SK-N-SH (cell line): ENCODE measurements around the gene AAMP. TPM values are rescaled to one million over a fixed set of nuclear protein-coding genes. Genes with fewer than 3 reads are reported as not detected.

Experiments
- CTCF ChIA-PET: fragments of 300-600, 350-600 bp; formaldehyde crosslinking; extraction: SDS; loops from one replicate; lab custom pipeline; 2021; lab: Yijun Ruan, JAX
- POLR2A ChIA-PET: fragments of 350-600 bp; sonication (Branson Sonifier 250); formaldehyde crosslinking; extraction: SDS; loops from one replicate; lab custom pipeline; 2020; ENCODE audit warnings: antibody characterized with exemption, inconsistent platforms; lab: Yijun Ruan, JAX
- DNase-seq: peaks from one replicate; pipeline ENCODE4 v3.0.0; 2012
- H2AFZ ChIP-seq: fragments of 200-600 bp; sonication (generic); 2 replicates; pipeline ENCODE4 v1.8.1; 2016; ENCODE audit warnings: antibody characterized with exemption, mild to moderate bottlenecking, low read depth
- H3F3A ChIP-seq: fragments of 200-600 bp; sonication (generic); replicated peaks from 2 replicates; pipeline ENCODE3; 2016; ENCODE audit warnings: antibody characterized with exemption, mild to moderate bottlenecking; ENCODE audit not compliant: insufficient read depth
- H3K27ac ChIP-seq, 2 experiments: fragments of 200-500 bp in 1 of 2; fragments of 200-600 bp in 1 of 2; sonication (Bioruptor generic) in 1 of 2; sonication (generic), shearing (Covaris generic) in 1 of 2; 2 replicates each; pipeline versions ENCODE4 v1.5.1 to v1.6.1; 2014 to 2016; ENCODE audit warnings: low read depth in 2 of 2, inconsistent platforms in 1 of 2, low read length in 1 of 2, mild to moderate bottlenecking in 1 of 2, mixed read lengths in 1 of 2
- H3K27me3 ChIP-seq: fragments of 200-600 bp; sonication (generic), shearing (Covaris generic); 2 replicates; pipeline ENCODE4 v1.6.1; 2016; ENCODE audit warnings: mixed run types; ENCODE audit not compliant: insufficient read depth
- H3K36me3 ChIP-seq, 2 experiments: fragments of 200-500 bp in 1 of 2; fragments of 200-600 bp in 1 of 2; sonication (Bioruptor generic) in 1 of 2; sonication (generic) in 1 of 2; replicated peaks in 1 of 2; 2 replicates each; pipeline versions ENCODE3 to v1.5.1; 2014 to 2016; ENCODE audit warnings: low read length in 1 of 2, mild to moderate bottlenecking in 1 of 2; ENCODE audit not compliant: insufficient read depth in 2 of 2, control insufficient read depth in 1 of 2
- H3K4me1 ChIP-seq, 2 experiments: fragments of 200-500 bp in 1 of 2; fragments of 200-600 bp in 1 of 2; sonication (Bioruptor generic) in 1 of 2; sonication (generic), shearing (Covaris generic) in 1 of 2; 2 replicates each; pipeline versions ENCODE4 v1.5.1 to v1.6.1; 2014 to 2016; ENCODE audit warnings: low read depth in 1 of 2, low read length in 1 of 2, mixed run types in 1 of 2; ENCODE audit not compliant: insufficient read depth in 2 of 2, control insufficient read depth in 1 of 2
- H3K4me2 ChIP-seq: fragments of 200-600 bp; sonication (generic), shearing (Covaris generic); 2 replicates; pipeline ENCODE4 v1.6.1; 2017; ENCODE audit warnings: mixed run types
- H3K4me3 ChIP-seq, 2 experiments: fragments of 200-500 bp in 1 of 2; fragments of 200-600 bp in 1 of 2; sonication (Bioruptor generic) in 1 of 2; sonication (generic), shearing (Covaris generic) in 1 of 2; 2 replicates each; pipeline versions ENCODE4 v1.5.1 to v1.8.1; 2014 to 2016; ENCODE audit warnings: low read depth in 2 of 2, inconsistent platforms in 1 of 2, low read length in 1 of 2, mild to moderate bottlenecking in 1 of 2, mixed read lengths in 1 of 2, moderate library complexity in 1 of 2
- H3K79me2 ChIP-seq: fragments of 200-600 bp; sonication (generic); 2 replicates; pipeline ENCODE4 v1.8.1; 2017; ENCODE audit warnings: mild to moderate bottlenecking; ENCODE audit not compliant: insufficient read depth
- H3K9ac ChIP-seq: fragments of 200-600 bp; sonication (generic); 2 replicates; pipeline ENCODE4 v1.6.1; 2017; ENCODE audit warnings: mixed run types
- H3K9me2 ChIP-seq: fragments of 200-600 bp; sonication (generic); 2 replicates; pipeline ENCODE4 v1.6.1; 2017; ENCODE audit warnings: mixed run types
- H3K9me3 ChIP-seq: fragments of 200-600 bp; sonication (generic); 2 replicates; pipeline ENCODE4 v1.6.1; 2017; ENCODE audit warnings: mixed run types, mild to moderate bottlenecking, moderate library complexity
- H4K20me1 ChIP-seq: fragments of 200-600 bp; sonication (generic); 2 replicates; pipeline ENCODE4 v1.6.1; 2017; ENCODE audit warnings: mild to moderate bottlenecking, mixed run types; ENCODE audit not compliant: insufficient read depth
- ELF1 ChIP-seq: IDR thresholded peaks from 2 replicates; pipeline ENCODE4 v1.4.0; 2012
- EP300 ChIP-seq, 2 experiments: IDR thresholded peaks; 2 replicates each; pipeline versions ENCODE4 v1.4.0 to v1.6.1; 2012; ENCODE audit warnings: borderline replicate concordance in 1 of 2, low read depth in 1 of 2, low read length in 1 of 2
- FOSL2 ChIP-seq: IDR thresholded peaks from 2 replicates; pipeline ENCODE4 v1.4.0; 2012; ENCODE audit warnings: low read depth, mild to moderate bottlenecking, moderate library complexity, borderline replicate concordance
- FOXJ3 ChIP-seq: sonication (generic); formaldehyde crosslinking; IDR thresholded peaks from 2 replicates; pipeline ENCODE4 v1.5.1; 2020; ENCODE audit warnings: mild to moderate bottlenecking, missing genetic modification reagents
- IRF3 ChIP-seq: fragments of 150-350 bp; IDR thresholded peaks from 2 replicates; pipeline ENCODE4 v1.6.1; 2016; ENCODE audit warnings: mild to moderate bottlenecking, low read depth, low read length
- MAX ChIP-seq: IDR thresholded peaks from 2 replicates; pipeline ENCODE4 v1.4.0; 2012; ENCODE audit warnings: low read depth
- MEF2A ChIP-seq: IDR thresholded peaks from 2 replicates; pipeline ENCODE4 v1.4.0; 2012; ENCODE audit warnings: low read depth, borderline replicate concordance
- MXI1 ChIP-seq: IDR thresholded peaks from 2 replicates; pipeline ENCODE4 v1.6.1; 2012; ENCODE audit warnings: mild to moderate bottlenecking, low read depth, low read length, improper control_type of control experiment
- NFIC ChIP-seq: IDR thresholded peaks from 2 replicates; pipeline ENCODE4 v1.4.0; 2012; ENCODE audit warnings: borderline replicate concordance
- NRF1 ChIP-seq: IDR thresholded peaks from 2 replicates; pipeline ENCODE4 v1.6.1; 2012; ENCODE audit warnings: low read depth, mild to moderate bottlenecking, low read length
- RCOR1 ChIP-seq: fragments of 150-350 bp; IDR thresholded peaks from 2 replicates; pipeline ENCODE4 v1.6.1; 2017; ENCODE audit warnings: antibody characterized with exemption, low read length
- RFX5 ChIP-seq: IDR thresholded peaks from 2 replicates; pipeline ENCODE4 v1.6.1; 2012; ENCODE audit warnings: mild to moderate bottlenecking, improper control_type of control experiment, low read length
- SIN3A ChIP-seq: IDR thresholded peaks from 2 replicates; pipeline ENCODE4 v1.6.1; 2012; ENCODE audit warnings: low read depth, mild to moderate bottlenecking, low read length, moderate library complexity, borderline replicate concordance
- TAF1 ChIP-seq: IDR thresholded peaks from 2 replicates; pipeline ENCODE4 v1.6.1; 2012; ENCODE audit warnings: low read depth, mild to moderate bottlenecking, low read length, moderate library complexity, borderline replicate concordance
- TCF12 ChIP-seq: IDR thresholded peaks from 2 replicates; pipeline ENCODE4 v1.4.0; 2012
- TEAD4 ChIP-seq: IDR thresholded peaks from 2 replicates; pipeline ENCODE4 v1.4.0; 2012; ENCODE audit warnings: mild to moderate bottlenecking, borderline replicate concordance; ENCODE audit not compliant: insufficient read depth
- USF1 ChIP-seq: IDR thresholded peaks from 2 replicates; pipeline ENCODE4 v1.4.0; 2012; ENCODE audit warnings: low read depth, borderline replicate concordance
- ZBTB33 ChIP-seq: IDR thresholded peaks from 2 replicates; pipeline ENCODE4 v1.4.0; 2012; ENCODE audit warnings: low read depth, borderline replicate concordance
- WGBS: methylation state at CpG from one replicate; pipeline ENCODE4 v1.1.6; 2017; ENCODE audit warnings: low lambda C conversion rate; 5-methylcytosine and 5-hydroxymethylcytosine counted together
- polyA plus RNA-seq, 3 experiments: library from polyadenylated mRNA; depleted of rRNA; stranded (reverse); fragments of >200 nt; gene quantifications; 2 replicates each; pipeline ENCODE4 v1.2.3, GENCODE V29; 2012

Gene AAMP
- polyA plus RNA-seq, 1 of the 3 experiments (the other 2 are of a cell fraction), result 276 TPM

- Histone ChIP-seq H3K4me3 (no peak overlapping the region), H3K79me2 (no peaks in the 10 kb centered on the region), H2AFZ (no peak overlapping the region), H3F3A (no peaks in the 10 kb centered on the region), H3K9ac (no peak overlapping the region), H3K4me2 (no peak overlapping the region), H3K9me3 (no peaks in the 10 kb centered on the region), H3K27ac (no peak overlapping the region), H3K36me3 (peaks cover 14 to 32% of the 10 kb centered on the region in 2 experiments), H3K4me1 (peaks cover 0 to 22% of the 10 kb centered on the region in 2 experiments; a peak in 1 of 4 replicates), H4K20me1 (no peaks in the 10 kb centered on the region), H3K9me2 (no peaks in the 10 kb centered on the region), H3K27me3 (no peaks in the 10 kb centered on the region)
- TF ChIP-seq TAF1 (no peak), MXI1 (no peak), MEF2A (no peak), NFIC (no peak), FOXJ3 (CRISPR knock-in tag) (no peak), SIN3A (no peak)
- no peak for DNase-seq
- POLR2A ChIA-PET, result no interaction called here
- 85% methylated on average over 13 of the region's 16 CpGs for WGBS
- CTCF ChIA-PET, result interaction anchor here (1.8 kb wide), 2 partner anchors 12 to 23 kb away, joined by 4 read pairs; no protein-coding TSS in a partner anchor
Measured at GRCh38 chr2:218278531-218279360, 8.8 kb upstream of the AAMP start.

GRCh38 chr2:218277921-218278320, 8.0 kb upstream of the AAMP start:
- Histone ChIP-seq H3K27me3 (no peaks in the 10 kb centered on the region), H3K4me3 (no peak overlapping the region), H3K36me3 (peaks cover 17 to 32% of the 10 kb centered on the region in 2 experiments), H3K79me2 (no peaks in the 10 kb centered on the region), H3K4me2 (no peak overlapping the region), H2AFZ (no peak overlapping the region), H3K9me3 (no peaks in the 10 kb centered on the region), H4K20me1 (no peaks in the 10 kb centered on the region), H3K27ac (no peak overlapping the region), H3F3A (no peaks in the 10 kb centered on the region), H3K9ac (no peak overlapping the region), H3K4me1 (peaks cover 0 to 16% of the 10 kb centered on the region in 2 experiments; a peak in 1 of 4 replicates), H3K9me2 (no peaks in the 10 kb centered on the region)
- ChIA-PET CTCF (no interaction called here), POLR2A (no interaction called here)
- DNase-seq, result no peak
- TF ChIP-seq NRF1 (no peak), FOSL2 (no peak), ELF1 (no peak), TCF12 (no peak), USF1 (no peak), IRF3 (no peak), EP300 (IDR thresholded peaks at IDR 0.05; ENCODE audit: borderline replicate concordance in 1 of 2, low read depth in 1 of 2, low read length in 1 of 2) (no peak), RFX5 (no peak), NFIC (no peak), RCOR1 (no peak), TEAD4 (no peak), ZBTB33 (no peak), MAX (no peak), FOXJ3 (CRISPR knock-in tag) (no peak)
- WGBS, result 84% methylated on average over 7 of the region's 7 CpGs
